Measurements from ENCODE around the gene ILF3. TPM values are rescaled to one million over a fixed set of nuclear protein-coding genes. Genes with fewer than 3 reads are reported as not detected.
A peak's percentile ranks its signal among the peaks of the same experiment; 100 is the strongest.

ILF3 gene
- total RNA-seq, 1 experiment from 2014 or later = 430 TPM

DNA sequence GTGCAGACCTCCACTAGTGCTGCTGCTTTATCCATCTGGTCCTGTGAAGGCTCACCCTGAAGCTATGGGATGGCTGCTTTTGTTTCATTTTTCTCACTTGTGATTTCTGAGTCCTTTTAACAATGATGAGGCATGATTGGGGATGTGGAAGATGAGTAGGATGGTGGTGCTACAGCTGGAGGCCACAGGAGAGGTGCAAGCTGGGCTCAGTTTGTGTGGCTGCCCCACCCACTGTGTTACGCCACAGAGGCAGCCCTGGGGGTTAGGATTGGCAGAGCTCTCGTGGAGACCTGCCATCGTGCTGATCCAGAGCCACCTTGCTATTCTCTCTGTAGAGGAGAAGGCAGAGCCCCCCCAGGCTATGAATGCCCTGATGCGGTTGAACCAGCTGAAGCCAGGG lies 27.5 kb downstream of the ILF3 start:
- POLR2A ChIA-PET = no interaction called here
- no TSS peak for BruUV-seq (replicated peaks)
- H3K4me1 ChIP-seq (ENCODE audit: control insufficient read depth in 1 of 2, insufficient read depth in 2 of 2, low read length in 2 of 2) = no peaks in the 10 kb centered on the region
- intact Hi-C loops (cut with micrococcal nuclease) = no loop called here
- no peaks in the 10 kb centered on the region for H3K27me3 ChIP-seq (ENCODE audit: insufficient read depth, low read length)
- RAD21 ChIA-PET (ENCODE audit: low non-redundant PET in 1 of 2, low total read pairs in 2 of 2, uncharacterized antibody in 2 of 2, unreplicated experiment in 2 of 2) = no interaction called here
- DNase-seq (ENCODE audit: low read depth, low spot score) (no peak), ATAC-seq (0 out of 2 replicates have a peak, but pooled peaks have one; percentile 9)
- H3K4me2 ChIP-seq (ENCODE audit: low read length) = no peak overlapping the region
- TF ChIP-seq SIN3A (IDR thresholded peaks at IDR 0.05; ENCODE audit: low read depth) (no peak), ELF1 (IDR thresholded peaks at IDR 0.05; ENCODE audit: borderline replicate concordance, low read depth) (no peak), EZH2phosphoT487 (IDR thresholded peaks at IDR 0.05; ENCODE audit: borderline replicate concordance) (no peak), EGR1 (IDR thresholded peaks at IDR 0.05; ENCODE audit: low read depth) (no peak), CBX3 (IDR thresholded peaks at IDR 0.05; ENCODE audit: low read depth) (no peak), POLR2A (IDR thresholded peaks at IDR 0.05; ENCODE audit: borderline replicate concordance, extremely low read depth, insufficient read depth, insufficient read length) (no peak), JUND (IDR thresholded peaks at IDR 0.05) (no peak), RAD21 (IDR thresholded peaks at IDR 0.05; ENCODE audit: low read depth) (no peak), CTCF (IDR thresholded peaks at IDR 0.05 in 2 of 3, conservative IDR thresholded peaks at IDR 0.05 in 1 of 3; ENCODE audit: borderline replicate concordance in 1 of 3, insufficient read depth in 1 of 3, low read depth in 2 of 3, low read length in 2 of 3) (no peak), SP1 (IDR thresholded peaks at IDR 0.05; ENCODE audit: low read depth) (no peak)
- TF ChIP-seq, protein P1, sequence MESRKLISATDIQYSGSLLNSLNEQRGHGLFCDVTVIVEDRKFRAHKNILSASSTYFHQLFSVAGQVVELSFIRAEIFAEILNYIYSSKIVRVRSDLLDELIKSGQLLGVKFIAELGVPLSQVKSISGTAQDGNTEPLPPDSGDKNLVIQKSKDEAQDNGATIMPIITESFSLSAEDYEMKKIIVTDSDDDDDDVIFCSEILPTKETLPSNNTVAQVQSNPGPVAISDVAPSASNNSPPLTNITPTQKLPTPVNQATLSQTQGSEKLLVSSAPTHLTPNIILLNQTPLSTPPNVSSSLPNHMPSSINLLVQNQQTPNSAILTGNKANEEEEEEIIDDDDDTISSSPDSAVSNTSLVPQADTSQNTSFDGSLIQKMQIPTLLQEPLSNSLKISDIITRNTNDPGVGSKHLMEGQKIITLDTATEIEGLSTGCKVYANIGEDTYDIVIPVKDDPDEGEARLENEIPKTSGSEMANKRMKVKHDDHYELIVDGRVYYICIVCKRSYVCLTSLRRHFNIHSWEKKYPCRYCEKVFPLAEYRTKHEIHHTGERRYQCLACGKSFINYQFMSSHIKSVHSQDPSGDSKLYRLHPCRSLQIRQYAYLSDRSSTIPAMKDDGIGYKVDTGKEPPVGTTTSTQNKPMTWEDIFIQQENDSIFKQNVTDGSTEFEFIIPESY (IDR thresholded peaks at IDR 0.05; ENCODE audit: extremely low read depth, insufficient replicate concordance, low read length) = no peak
- no peak overlapping the region for H3K27ac ChIP-seq (ENCODE audit: low read depth, low read length)
- no peak overlapping the region for H3K4me3 ChIP-seq (replicated peaks in 1 of 2; ENCODE audit: low read depth in 1 of 2, low read length in 2 of 2)
- H3K9me2 ChIP-seq (ENCODE audit: insufficient read depth) = no peaks in the 10 kb centered on the region
- no peak overlapping the region for H3K9ac ChIP-seq (ENCODE audit: low read length)
- peaks cover 79 to 86% of the 10 kb centered on the region in 2 experiments for H3K36me3 ChIP-seq (ENCODE audit: control insufficient read depth in 1 of 2, insufficient read depth in 2 of 2, low read length in 2 of 2)
- H4K20me1 ChIP-seq (ENCODE audit: insufficient read depth) = peaks cover 15% of the 10 kb centered on the region; the same call in 1 of the 2 replicates
- H3K79me2 ChIP-seq (ENCODE audit: insufficient read depth, low read length) = peaks cover 98% of the 10 kb centered on the region
- no peaks in the 10 kb centered on the region for H3K9me3 ChIP-seq (ENCODE audit: control insufficient read depth in 1 of 2, insufficient read depth in 1 of 2, low read depth in 1 of 2, low read length in 2 of 2)
- CTCF ChIA-PET = no interaction called here
- no peak overlapping the region for H2AFZ ChIP-seq (ENCODE audit: low read depth, low read length, poor library complexity, severe bottlenecking)
